ENCODE results near the gene SARS2.
"Not testable (repeated sequence)": the region's sequence is repeated elsewhere in the genome, so short reads cannot be mapped to it uniquely, and the experiment has no call there.

Gene SARS2, protein sequence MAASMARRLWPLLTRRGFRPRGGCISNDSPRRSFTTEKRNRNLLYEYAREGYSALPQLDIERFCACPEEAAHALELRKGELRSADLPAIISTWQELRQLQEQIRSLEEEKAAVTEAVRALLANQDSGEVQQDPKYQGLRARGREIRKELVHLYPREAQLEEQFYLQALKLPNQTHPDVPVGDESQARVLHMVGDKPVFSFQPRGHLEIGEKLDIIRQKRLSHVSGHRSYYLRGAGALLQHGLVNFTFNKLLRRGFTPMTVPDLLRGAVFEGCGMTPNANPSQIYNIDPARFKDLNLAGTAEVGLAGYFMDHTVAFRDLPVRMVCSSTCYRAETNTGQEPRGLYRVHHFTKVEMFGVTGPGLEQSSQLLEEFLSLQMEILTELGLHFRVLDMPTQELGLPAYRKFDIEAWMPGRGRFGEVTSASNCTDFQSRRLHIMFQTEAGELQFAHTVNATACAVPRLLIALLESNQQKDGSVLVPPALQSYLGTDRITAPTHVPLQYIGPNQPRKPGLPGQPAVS

GRCh38 chr19:38929929-38930775 lies at the start of gene SARS2:
Gene SARS2 (minus strand): TSS chr19:38930763. CDS start chr19:38930736, 27 bp downstream.
- DNase-seq (ENCODE audit: low spot score) = peak; percentile 93

- no peak for DNase-seq (ENCODE audit: low spot score)
Observed at GRCh38 chr19:38979812-38980211, 49.2 kb upstream of the SARS2 start.

GRCh38 chr19:38978326-38978689 lies 47.7 kb upstream of the SARS2 start:
- no peak for DNase-seq (ENCODE audit: low spot score)

- no peak for DNase-seq (ENCODE audit: low spot score)
Observed at GRCh38 chr19:38977445-38978325, 47.1 kb upstream of the SARS2 start.

DNA sequence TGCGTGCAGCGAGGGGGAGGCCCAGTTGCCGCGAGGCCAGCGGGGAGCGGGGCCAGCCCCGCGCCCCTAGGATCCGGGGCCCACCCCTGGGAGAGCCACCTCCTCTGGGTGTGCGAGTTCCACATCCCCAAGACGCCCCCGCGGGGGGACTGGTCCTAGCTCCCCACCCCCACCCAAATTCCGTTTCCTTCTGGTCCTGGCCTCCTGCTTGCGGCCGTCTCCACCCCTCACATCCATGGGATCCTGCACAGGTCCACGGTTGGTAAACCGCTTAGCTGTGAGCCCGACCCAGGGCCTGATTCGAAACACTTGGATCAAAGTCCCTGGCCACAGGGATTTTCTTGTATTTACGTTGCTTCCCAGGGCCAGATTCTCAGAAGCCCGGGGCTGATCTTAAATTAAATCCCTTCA lies 45.3 kb upstream of the SARS2 start:
- peak; percentile 82 for DNase-seq (ENCODE audit: low spot score)

GRCh38 chr19:38975214-38975860 lies 44.8 kb upstream of the SARS2 start, which contains the start of gene FBXO17:
Gene FBXO17 (minus strand): TSS chr19:38975742. CDS start chr19:38950319, 25,423 bp downstream.
- DNase-seq (ENCODE audit: low spot score) = peak; percentile 77

DNA sequence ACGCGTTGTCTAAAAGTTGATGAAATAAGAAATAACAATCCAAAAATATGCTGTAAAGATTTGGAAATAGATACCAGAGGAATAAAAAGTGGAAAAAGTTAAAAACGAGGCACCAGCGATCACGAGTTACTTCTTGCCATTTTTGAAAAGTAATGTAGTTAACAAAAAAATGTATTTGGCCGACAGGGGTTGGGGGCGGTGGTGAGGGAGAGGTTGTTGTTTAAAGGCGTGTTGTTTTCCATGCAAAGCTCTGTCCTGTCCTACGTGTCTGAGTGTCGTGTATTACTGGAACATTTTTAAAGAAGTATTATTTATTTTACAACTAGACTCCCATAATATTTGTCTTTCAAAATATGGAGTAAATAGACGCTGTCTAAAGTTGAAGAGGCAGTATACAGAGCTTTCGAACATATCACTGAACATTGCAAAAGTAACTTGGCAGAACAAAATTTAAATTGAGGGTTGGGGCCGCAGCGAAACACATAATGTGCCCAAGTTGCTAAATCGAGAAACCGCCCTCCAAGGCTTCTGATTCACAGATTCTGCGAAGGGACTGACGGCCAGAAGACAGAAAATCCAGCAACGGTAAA lies 44.2 kb upstream of the SARS2 start:
- no peak for DNase-seq (ENCODE audit: low spot score)

GRCh38 chr19:38971672-38972071 lies 41.1 kb upstream of the SARS2 start:
- DNase-seq (ENCODE audit: low spot score) = no peak

- DNase-seq (ENCODE audit: low spot score) = no peak
Observed at GRCh38 chr19:38970664-38971532, 40.3 kb upstream of the SARS2 start.

DNA sequence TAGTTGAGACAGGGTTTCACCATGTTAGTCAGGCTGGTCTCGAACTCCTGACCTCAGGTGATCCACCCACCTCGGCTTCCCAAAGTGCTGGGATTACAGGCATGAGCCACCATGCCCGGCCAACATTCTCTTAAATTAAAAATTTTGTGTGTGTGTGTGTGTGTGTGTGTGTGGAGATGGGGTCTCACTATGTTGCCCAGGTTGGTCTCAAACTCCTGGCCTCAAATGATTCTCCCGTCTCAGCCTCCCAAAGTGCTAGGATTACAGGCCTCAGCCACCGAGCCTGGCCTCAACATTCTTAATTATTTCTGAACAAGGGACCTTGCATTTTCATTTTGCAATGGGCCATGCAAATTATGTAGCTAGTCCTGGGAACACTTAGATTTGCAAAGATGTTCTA lies 35.6 kb upstream of the SARS2 start:
- DNase-seq (ENCODE audit: low spot score) = not testable (repeated sequence)

DNA sequence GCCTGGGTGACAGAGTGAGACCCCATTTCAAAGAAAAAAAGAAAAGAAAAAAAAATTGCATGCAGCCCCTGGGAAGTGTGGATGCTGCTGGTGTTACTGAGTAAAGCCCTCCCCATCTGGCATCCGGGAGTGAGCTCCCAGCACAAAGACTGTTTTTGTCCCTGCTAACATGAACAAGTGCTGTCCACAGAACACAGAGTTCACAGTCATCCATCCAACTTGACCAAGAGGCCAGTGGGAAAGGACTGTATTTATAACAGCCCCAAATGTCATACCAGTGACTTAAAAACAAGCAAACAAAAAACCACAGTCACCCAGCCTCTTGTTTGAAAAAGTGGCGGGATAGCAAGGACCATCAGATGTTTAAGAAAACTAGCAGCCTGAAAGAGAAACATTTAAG lies 34.2 kb upstream of the SARS2 start:
- no peak for DNase-seq (ENCODE audit: low spot score)

DNA sequence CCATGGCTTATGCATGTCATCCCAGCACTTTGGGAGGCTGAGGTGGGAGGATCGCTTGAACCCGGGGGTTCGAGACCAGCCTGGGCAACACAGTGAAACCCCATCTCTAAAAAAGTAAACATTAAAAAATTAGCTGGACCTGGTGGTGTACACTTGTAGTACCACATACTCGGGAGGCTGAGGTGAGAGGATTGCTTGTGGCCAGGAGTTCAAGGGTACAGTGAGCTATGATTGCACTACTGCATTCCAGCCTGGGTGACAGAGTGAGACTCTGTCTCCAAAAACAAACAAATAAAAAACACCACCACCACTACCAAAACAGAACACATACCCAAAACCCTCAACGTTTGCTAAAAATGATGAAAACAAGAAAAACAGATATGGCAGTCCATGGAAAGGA lies 29.1 kb upstream of the SARS2 start:
- no peak for DNase-seq (ENCODE audit: low spot score)

DNA sequence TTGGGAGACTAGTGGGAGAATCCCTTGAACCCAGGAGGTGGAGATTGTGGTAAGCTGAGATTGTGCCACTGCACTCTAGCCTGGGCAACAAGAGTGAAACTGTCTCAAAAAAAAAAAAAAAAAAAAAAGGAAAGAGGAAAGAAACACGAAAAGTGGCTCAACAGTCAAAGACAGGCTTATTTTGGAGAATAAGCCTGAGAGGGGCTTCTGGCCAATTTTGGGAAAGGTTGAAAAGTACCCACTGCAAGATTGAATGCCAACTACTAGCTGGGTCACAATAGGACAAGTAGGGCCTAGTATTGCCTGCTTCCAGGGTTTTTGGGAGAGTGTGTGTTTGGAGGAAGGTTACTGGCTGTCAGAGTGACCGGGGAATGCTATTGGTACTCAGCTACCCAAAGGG lies 27.7 kb upstream of the SARS2 start:
- no peak for DNase-seq (ENCODE audit: low spot score)

GRCh38 chr19:38956264-38956663 lies 25.7 kb upstream of the SARS2 start:
- no peak for DNase-seq (ENCODE audit: low spot score)

DNA sequence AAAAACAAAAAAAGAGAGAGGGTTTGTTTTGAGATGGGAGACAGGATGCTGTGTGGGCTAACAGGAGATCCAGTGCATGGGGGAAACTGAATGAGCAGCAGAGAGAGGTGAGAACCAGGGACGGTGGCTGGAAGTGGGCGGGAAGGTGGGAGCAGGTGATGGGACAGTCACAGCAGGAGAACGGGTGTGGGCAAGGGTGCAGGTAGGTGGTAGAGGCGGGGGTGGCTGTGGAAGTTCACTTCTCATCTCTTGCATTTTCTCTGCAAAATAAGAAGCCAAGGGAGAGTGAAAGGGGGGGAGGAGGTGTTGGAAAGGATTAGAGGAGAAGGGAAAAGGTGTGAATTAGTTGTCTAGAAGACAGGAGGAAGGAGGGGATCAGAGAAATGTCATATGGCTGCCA lies 23.1 kb upstream of the SARS2 start:
- no peak for DNase-seq (ENCODE audit: low spot score)

DNA sequence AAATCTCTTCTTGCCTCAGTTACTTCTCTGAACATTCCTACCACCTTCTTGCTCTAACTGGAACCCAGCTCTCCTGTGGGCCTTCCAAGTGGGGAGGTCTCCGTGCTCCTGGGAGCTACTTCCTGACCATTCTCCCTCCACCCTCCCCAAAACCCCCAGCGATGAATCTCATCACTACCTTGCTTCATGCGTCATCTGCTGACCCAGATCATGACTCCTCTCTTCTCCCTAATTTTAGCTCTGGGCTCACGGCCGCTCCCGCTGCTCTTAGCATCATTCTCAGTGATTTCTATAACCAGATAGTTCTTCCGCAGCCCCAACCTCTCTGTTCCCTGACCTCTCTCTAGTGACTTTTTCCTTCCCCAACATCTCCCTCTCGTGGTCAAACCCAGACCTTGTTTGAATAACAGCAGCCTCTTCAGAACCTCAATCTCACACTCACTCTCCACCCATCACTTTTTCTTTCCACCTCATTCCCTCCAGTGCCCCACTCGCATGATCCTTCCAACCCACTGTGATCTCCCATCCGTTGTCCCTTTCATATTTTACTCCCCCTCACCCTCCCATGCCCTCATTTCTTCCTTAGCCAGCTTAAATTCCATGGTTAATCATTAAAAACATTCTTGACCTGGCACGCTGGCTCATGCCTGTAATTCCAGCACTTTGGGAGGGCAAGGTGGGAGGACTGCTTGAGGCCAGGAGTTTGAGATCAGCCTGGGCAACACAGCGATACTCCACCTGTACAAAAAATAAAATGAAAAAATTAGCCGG lies 22.0 kb upstream of the SARS2 start:
- DNase-seq (ENCODE audit: low spot score) = peak; percentile 36

- no peak for DNase-seq (ENCODE audit: low spot score)
Observed at GRCh38 chr19:38951187-38951586, 20.6 kb upstream of the SARS2 start.

DNA sequence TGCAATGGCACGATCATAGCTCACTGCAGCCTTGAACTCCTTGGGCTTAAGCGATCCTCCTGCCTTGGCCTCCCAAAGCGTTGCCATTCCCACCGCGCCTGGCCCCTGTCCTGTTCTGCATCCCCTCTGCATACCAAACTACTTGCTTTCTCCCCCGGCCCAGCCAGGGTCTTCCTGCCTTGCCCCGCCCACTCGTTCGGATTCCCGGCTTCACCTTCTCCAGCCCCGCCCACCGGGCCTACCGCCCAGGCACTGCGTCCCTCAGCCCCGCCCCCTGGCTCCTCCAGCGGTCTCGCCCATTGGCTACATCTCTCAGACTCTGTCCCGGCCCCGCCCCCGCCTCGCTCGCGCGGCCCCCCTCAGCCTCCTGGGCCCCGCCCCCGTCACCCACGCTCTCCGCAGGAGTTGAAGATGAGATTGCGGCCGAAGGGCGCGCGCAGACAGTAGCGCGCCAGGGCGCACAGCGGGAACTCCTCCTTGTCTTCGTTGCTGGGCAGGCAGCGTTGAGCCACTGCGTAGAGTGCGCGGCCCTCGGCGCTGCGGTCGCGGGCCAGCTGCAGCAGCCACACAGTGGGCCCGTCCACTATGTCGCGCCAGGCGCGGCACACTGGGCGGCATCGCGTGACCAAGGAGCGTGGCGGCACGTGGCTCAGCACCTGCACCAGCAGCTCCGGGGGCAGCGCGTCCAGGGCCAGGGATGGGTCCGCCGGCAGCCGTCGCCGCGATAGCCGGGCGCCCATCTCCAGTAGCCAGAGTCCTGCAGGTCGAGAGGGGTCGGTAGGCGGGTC lies 19.2 kb upstream of the SARS2 start:
- DNase-seq (ENCODE audit: low spot score) = no peak

Measured in SW480 (cell line).